Fibroblast of peridontal ligament (primary cell): Measurements from ENCODE around the gene HLCS.

ENCODE experiments used
- DNase-seq: peaks from one replicate; pipeline ENCODE4 v3.0.0-alpha.2; 2010; ENCODE audit errors: extremely low read depth

The HLCS gene

GRCh38 chr21:36703626-36704280, 262.7 kb downstream of the HLCS start:
- no peak for DNase-seq

GRCh38 chr21:36703123-36703522, 263.3 kb downstream of the HLCS start:
- no peak for DNase-seq

GRCh38 chr21:36702622-36702968, 263.9 kb downstream of the HLCS start:
- DNase-seq: no peak

- no peak for DNase-seq
These were observed 264.5 kb downstream of the HLCS start for GRCh38 chr21:36701756-36702621.

- DNase-seq: no peak
These were observed 265.3 kb downstream of the HLCS start for GRCh38 chr21:36700971-36701755.
